Endothelial cell of umbilical vein (primary cell): ENCODE measurements around the gene DAND5. TPM values are rescaled to one million over a fixed set of nuclear protein-coding genes. Genes with fewer than 3 reads are reported as not detected.

ENCODE experiments used
- BruUV-seq: library from RNA; stranded (reverse); fragments of 400-500 nt; replicated peaks from 2 replicates; lab custom pipeline; 2021; lab: Mats Ljungman, UMichigan
- CTCF ChIA-PET: fragments of 300-600, 350-600 bp; sonication (Branson Sonifier 250); formaldehyde crosslinking; loops from one replicate; lab custom pipeline; 2021; ENCODE audit warnings: antibody characterized with exemption, inconsistent platforms; lab: Charles Lee
- POLR2A ChIA-PET: fragments of 300-600, 350-600 bp; sonication (Branson Sonifier 250); formaldehyde crosslinking; loops from one replicate; lab custom pipeline; 2021; ENCODE audit warnings: antibody characterized with exemption, inconsistent platforms; lab: Charles Lee
- DNase-seq: peaks from one replicate; pipeline ENCODE4 v3.0.0-alpha.2; 2011; ENCODE audit warnings: low read depth, low spot score
- FAIRE-seq: peaks from 2 replicates; lab custom pipeline; 2011; peaks lifted over from hg19 to GRCh38; lab: Jason Lieb, UNC
- H2AFZ ChIP-seq: 2 replicates; pipeline ENCODE4 v1.6.0; 2012; ENCODE audit warnings: low read depth, low read length, control low read depth, inconsistent platforms
- H3K27ac ChIP-seq: 2 replicates; pipeline ENCODE4 v1.5.1; 2011; ENCODE audit warnings: low read depth, mild to moderate bottlenecking, control low read depth, low read length, moderate library complexity; ENCODE audit not compliant: insufficient read depth
- H3K27me3 ChIP-seq, 2 experiments: 2 replicates each; pipeline versions ENCODE4 v1.6.0 to v1.6.1; 2011; ENCODE audit warnings: low read length in 2 of 2, mixed read lengths in 1 of 2; ENCODE audit not compliant: control insufficient read depth in 2 of 2, insufficient read depth in 2 of 2
- H3K36me3 ChIP-seq, 2 experiments: 2 replicates in 1 of 2; 3 replicates in 1 of 2; pipeline ENCODE4 v1.5.1; 2011; ENCODE audit warnings: low read length in 2 of 2, mild to moderate bottlenecking in 1 of 2, moderate library complexity in 1 of 2; ENCODE audit not compliant: control insufficient read depth in 2 of 2, insufficient read depth in 2 of 2; ENCODE audit errors: extremely low read depth in 1 of 2
- H3K4me1 ChIP-seq: 3 replicates; pipeline ENCODE4 v1.5.1; 2011; ENCODE audit warnings: mild to moderate bottlenecking, low read length; ENCODE audit not compliant: control insufficient read depth, insufficient read depth; ENCODE audit errors: extremely low read depth
- H3K4me2 ChIP-seq: 2 replicates; pipeline ENCODE4 v1.6.1; 2011; ENCODE audit warnings: low read length, control low read depth, mixed read lengths; ENCODE audit not compliant: insufficient read depth
- H3K4me3 ChIP-seq, 3 experiments: fragments of 200-600 bp in 1 of 3; sonication (generic), shearing (Covaris generic) in 1 of 3; replicated peaks in 1 of 3; 2 replicates each; pipeline ENCODE4 v1.5.1; 2011 to 2016; ENCODE audit warnings: control low read depth in 3 of 3, low read length in 3 of 3, mild to moderate bottlenecking in 2 of 3, inconsistent platforms in 1 of 3, low read depth in 1 of 3, moderate library complexity in 1 of 3; ENCODE audit not compliant: insufficient read depth in 1 of 3
- H3K79me2 ChIP-seq: 2 replicates; pipeline ENCODE4 v1.6.0; 2012; ENCODE audit warnings: low read length, inconsistent platforms; ENCODE audit not compliant: control insufficient read depth, insufficient read depth
- H3K9ac ChIP-seq: replicated peaks from 2 replicates; pipeline ENCODE3; 2011; ENCODE audit warnings: low read length, control low read depth; ENCODE audit not compliant: insufficient read depth; ENCODE audit errors: extremely low read depth
- H3K9me1 ChIP-seq: replicated peaks from 3 replicates; pipeline ENCODE4 v1.6.0; 2011; ENCODE audit warnings: mild to moderate bottlenecking, low read length; ENCODE audit not compliant: control insufficient read depth, insufficient read depth; ENCODE audit errors: extremely low read depth
- H3K9me3 ChIP-seq: replicated peaks from 2 replicates; pipeline ENCODE4 v1.5.1; 2012; ENCODE audit warnings: low read length, inconsistent platforms; ENCODE audit not compliant: control insufficient read depth, insufficient read depth
- H4K20me1 ChIP-seq: replicated peaks from 2 replicates; pipeline ENCODE3; 2011; ENCODE audit warnings: mild to moderate bottlenecking, low read length; ENCODE audit not compliant: control insufficient read depth, insufficient read depth; ENCODE audit errors: extremely low read depth
- CTCF ChIP-seq, 2 donors: IDR thresholded peaks; 1 replicate in 1 of 2; 2 replicates in 1 of 2; pipeline ENCODE4 v1.5.1; 2011; ENCODE audit warnings: low read length in 2 of 2, mild to moderate bottlenecking in 2 of 2, moderate library complexity in 2 of 2, control low read depth in 1 of 2, inconsistent platforms in 1 of 2, low read depth in 1 of 2; ENCODE audit not compliant: insufficient read depth in 1 of 2; ENCODE audit errors: extremely low read depth in 1 of 2
- EZH2 ChIP-seq: IDR thresholded peaks from 2 replicates; pipeline ENCODE4 v1.6.1; 2012; ENCODE audit warnings: borderline replicate concordance, low read depth, mild to moderate bottlenecking, moderate library complexity, low read length, inconsistent platforms; ENCODE audit not compliant: severe bottlenecking
- FOS ChIP-seq: IDR thresholded peaks from 2 replicates; pipeline ENCODE4 v1.6.1; 2011; ENCODE audit warnings: mild to moderate bottlenecking, low read length, moderate library complexity, borderline replicate concordance; ENCODE audit not compliant: insufficient read depth
- GATA2 ChIP-seq: IDR thresholded peaks from 2 replicates; pipeline ENCODE4 v1.7.0; 2011; ENCODE audit warnings: low read depth, mild to moderate bottlenecking, moderate library complexity, mixed read lengths, low read length; ENCODE audit not compliant: insufficient read length, insufficient read depth
- JUN ChIP-seq: IDR thresholded peaks from 2 replicates; pipeline ENCODE4 v1.6.1; 2011; ENCODE audit warnings: borderline replicate concordance, low read depth; ENCODE audit not compliant: insufficient read length, insufficient read depth
- MYC ChIP-seq: IDR thresholded peaks from one replicate; pipeline ENCODE4 v1.6.1; 2011; ENCODE audit warnings: mild to moderate bottlenecking, low read depth, low read length
- POLR2A ChIP-seq: IDR thresholded peaks from 2 replicates; pipeline ENCODE4 v1.6.1; 2012; ENCODE audit warnings: low read depth, mild to moderate bottlenecking, control low read depth, low read length
- POLR2AphosphoS5 ChIP-seq: IDR thresholded peaks from 2 replicates; pipeline ENCODE4 v1.6.1; 2012; ENCODE audit warnings: low read depth, mild to moderate bottlenecking, control low read depth, low read length, moderate library complexity; ENCODE audit not compliant: insufficient read depth
- dilution Hi-C: fragments of 300-500 bp; cut with MboI; formaldehyde crosslinking; loops from one replicate; pipeline ENCODE4 v1.15.0; 2019; ENCODE audit warnings: low sequenced_read_pairs; ENCODE audit not compliant: extremely low pct_ligation_motif_present
- intact Hi-C: fragments of 100-400 bp; cut with micrococcal nuclease; formaldehyde crosslinking; loops from one replicate; pipeline ENCODE4 v1.10.0; 2022
- polyA plus RNA-seq, 4 experiments: library from polyadenylated mRNA; depleted of rRNA in 3 of 4; stranded (reverse) in 3 of 4; unstranded in 1 of 4; fragments of >200 nt; gene quantifications; 2 replicates each; pipeline versions ENCODE4 v1.2.1 to v1.2.3, GENCODE V29; 2011 to 2012; ENCODE audit warnings: missing spikeins in 1 of 4
- total RNA-seq: library from RNA; stranded (reverse); gene quantifications from 2 replicates; pipeline ENCODE4 v1.2.3, GENCODE V29; 2021
- TF ChIP-seq, protein P1 (sequence below): IDR thresholded peaks from 2 replicates; pipeline ENCODE4 v1.6.1; 2011; ENCODE audit not compliant: insufficient read depth, insufficient read length

Gene DAND5
- total and polyA plus RNA-seq, 2 donors (not counting 3 experiments of a cell fraction or from before 2014, with no cell fraction given): 0.06 to 0.20 TPM

GRCh38 chr19:12936582-12936981 is 32.8 kb upstream of the DAND5 start:
- POLR2A ChIA-PET: interaction anchor here (1.6 kb wide), 1 partner anchor 9 kb away, joined by 6 read pairs; the partner anchor contains the start of gene RAD23A
- CTCF ChIA-PET: no interaction called here
- dilution Hi-C loops: no loop called here

More at GRCh38 chr19:12936582-12936981, 32.8 kb upstream of the DAND5 start:
- peaks cover 33% of the 10 kb centered on the region for H3K4me1 ChIP-seq
- no peak overlapping the region for H3K9ac ChIP-seq
- H4K20me1 ChIP-seq: no peaks in the 10 kb centered on the region
- no peaks in the 10 kb centered on the region for H3K9me3 ChIP-seq
- H3K27ac ChIP-seq: no peak overlapping the region
- peaks cover 13 to 19% of the 10 kb centered on the region in 2 experiments for H3K36me3 ChIP-seq
- TF ChIP-seq, protein P1, sequence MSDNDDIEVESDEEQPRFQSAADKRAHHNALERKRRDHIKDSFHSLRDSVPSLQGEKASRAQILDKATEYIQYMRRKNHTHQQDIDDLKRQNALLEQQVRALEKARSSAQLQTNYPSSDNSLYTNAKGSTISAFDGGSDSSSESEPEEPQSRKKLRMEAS: no peak
- no peak for TF ChIP-seq EZH2
- no peak for TF ChIP-seq MYC
- no peak for TF ChIP-seq GATA2
- TF ChIP-seq JUN: no peak
- no peak for TF ChIP-seq CTCF (IDR thresholded peaks at IDR 0.05; ENCODE audit: extremely low read depth in 1 of 2, insufficient read depth in 1 of 2, low read depth in 1 of 2, low read length in 2 of 2)
- TF ChIP-seq FOS: no peak
- no peak for TF ChIP-seq POLR2A
- TF ChIP-seq POLR2AphosphoS5: no peak
- intact Hi-C loops: loop anchor here (10.0 kb wide), 1 partner anchor 152 kb away; no protein-coding TSS in a partner anchor
- FAIRE-seq (no peak), DNase-seq (no peak)
- no peak overlapping the region for H2AFZ ChIP-seq
- no peak overlapping the region for H3K4me2 ChIP-seq
- H3K79me2 ChIP-seq: peaks cover 49% of the 10 kb centered on the region
- H3K27me3 ChIP-seq: no peaks in the 10 kb centered on the region
- H3K4me3 ChIP-seq: no peak overlapping the region
- no TSS peak for BruUV-seq
- no peaks in the 10 kb centered on the region for H3K9me1 ChIP-seq
